Measurements from ENCODE around the gene SH2B2.
"Not testable (repeated sequence)": the region's sequence is repeated elsewhere in the genome, so short reads cannot be mapped to it uniquely, and the experiment has no call there.

The SH2B2 gene

GRCh38 chr7:102300643-102301221, 14.1 kb downstream of the SH2B2 start:
- no peak for DNase-seq (ENCODE audit: extremely low read depth, low read depth)
- peak; percentile 15 for TF ChIP-seq CTCF (IDR thresholded peaks at IDR 0.05; ENCODE audit: low read depth, low read length, missing control alignments)
- no peak overlapping the region for H3K4me3 ChIP-seq (replicated peaks; ENCODE audit: low read depth, low read length)

- H3K4me3 ChIP-seq (replicated peaks; ENCODE audit: low read depth, low read length); DNase-seq (ENCODE audit: extremely low read depth, low read depth): not testable (repeated sequence)
Measured at GRCh38 chr7:102301367-102301766, 14.7 kb downstream of the SH2B2 start.

GRCh38 chr7:102302025-102302424, 15.4 kb downstream of the SH2B2 start:
- no peak for DNase-seq (ENCODE audit: extremely low read depth, low read depth)
- no peak for TF ChIP-seq CTCF (IDR thresholded peaks at IDR 0.05; ENCODE audit: low read depth, low read length, missing control alignments)
- H3K4me3 ChIP-seq (replicated peaks; ENCODE audit: low read depth, low read length) = no peak overlapping the region

- no peak overlapping the region for H3K4me3 ChIP-seq (replicated peaks; ENCODE audit: low read depth, low read length)
- DNase-seq (ENCODE audit: extremely low read depth, low read depth) = no peak
- TF ChIP-seq CTCF (IDR thresholded peaks at IDR 0.05; ENCODE audit: low read depth, low read length, missing control alignments) = no peak
Measured at GRCh38 chr7:102303669-102304422, 17.2 kb downstream of the SH2B2 start.

GRCh38 chr7:102304668-102305067, 18.0 kb downstream of the SH2B2 start:
- TF ChIP-seq CTCF (IDR thresholded peaks at IDR 0.05; ENCODE audit: low read depth, low read length, missing control alignments) = no peak
- DNase-seq (ENCODE audit: extremely low read depth, low read depth) = no peak
- no peak overlapping the region for H3K4me3 ChIP-seq (replicated peaks; ENCODE audit: low read depth, low read length)

GRCh38 chr7:102305414-102306268, 19.0 kb downstream of the SH2B2 start:
- no peak for TF ChIP-seq CTCF (IDR thresholded peaks at IDR 0.05; ENCODE audit: low read depth, low read length, missing control alignments)
- H3K4me3 ChIP-seq (replicated peaks; ENCODE audit: low read depth, low read length) = no peak overlapping the region
- DNase-seq (ENCODE audit: extremely low read depth, low read depth) = no peak
